T-cell (primary cell): ENCODE data around the gene CASZ1. TPM values are rescaled to one million over a fixed set of nuclear protein-coding genes. Genes with fewer than 3 reads are reported as not detected.

Experiments used
- ATAC-seq, 4 experiments: fragments of 200-7000 bp in 3 of 4; fragments of 150-1000 bp in 1 of 4; cut with Tn5 transposase; replicated peaks in 1 of 4; 1 replicate in 3 of 4; 2 replicates in 1 of 4; pipeline ENCODE4 v1.10.0; 2021; ENCODE audit warnings: moderate library complexity in 3 of 4, mild to moderate bottlenecking in 2 of 4, moderate number of reproducible peaks in 1 of 4
- CTCF ChIA-PET, 2 donors: fragments of 300-600 bp; sonication (Branson Sonifier 250); formaldehyde crosslinking; loops; one replicate each; lab custom pipeline; 2022; ENCODE audit warnings: antibody characterized with exemption in 2 of 2; lab: Charles Lee
- POLR2A ChIA-PET, 2 donors: fragments of 300-600 bp; sonication (Branson Sonifier 250); formaldehyde crosslinking; loops; one replicate each; lab custom pipeline; 2022; ENCODE audit warnings: antibody characterized with exemption in 2 of 2; lab: Charles Lee
- DNase-seq, 35 experiments: peaks; one replicate each; pipeline versions ENCODE4 v3.0.0 to v3.0.0-alpha.2; 2013 to 2023
- H3K27ac ChIP-seq: one replicate; pipeline ENCODE4 v1.5.1; 2013; ENCODE audit warnings: low read length
- H3K27me3 ChIP-seq, 2 experiments: replicated peaks in 1 of 2; 1 replicate in 1 of 2; 2 replicates in 1 of 2; pipeline versions ENCODE4 v1.6.1 to v1.7.0; 2013; ENCODE audit warnings: low read length in 1 of 2, mixed read lengths in 1 of 2; ENCODE audit not compliant: control insufficient read depth in 2 of 2, insufficient read depth in 2 of 2; ENCODE audit errors: extremely low read depth in 1 of 2
- H3K36me3 ChIP-seq, 2 donors: 1 replicate in 1 of 2; 2 replicates in 1 of 2; pipeline versions ENCODE4 v1.6.1 to v1.7.0; 2013; ENCODE audit warnings: low read length in 1 of 2; ENCODE audit not compliant: control insufficient read depth in 2 of 2, insufficient read depth in 1 of 2; ENCODE audit errors: extremely low read depth in 1 of 2
- H3K4me1 ChIP-seq, 2 experiments: 1 replicate in 1 of 2; 2 replicates in 1 of 2; pipeline versions ENCODE4 v1.6.1 to v1.7.0; 2013; ENCODE audit warnings: low read length in 2 of 2, mixed read lengths in 1 of 2; ENCODE audit not compliant: insufficient read depth in 2 of 2, control insufficient read depth in 1 of 2; ENCODE audit errors: extremely low read depth in 1 of 2
- H3K4me3 ChIP-seq, 2 donors: 1 replicate in 1 of 2; 2 replicates in 1 of 2; pipeline versions ENCODE4 v1.5.1 to v1.7.0; 2013; ENCODE audit warnings: mild to moderate bottlenecking in 2 of 2, low read length in 1 of 2, moderate library complexity in 1 of 2; ENCODE audit not compliant: control insufficient read depth in 1 of 2; ENCODE audit errors: extremely low read depth in 1 of 2
- H3K9me3 ChIP-seq: 2 replicates; pipeline ENCODE4 v1.7.0; 2013
- H3K27ac Mint-ChIP-seq, 2 donors: one replicate each; pipeline ENCODE4 v1.8.0; 2020 to 2021; ENCODE audit warnings: mild to moderate bottlenecking in 2 of 2, mixed read lengths in 2 of 2
- H3K27me3 Mint-ChIP-seq, 2 donors: one replicate each; pipeline ENCODE4 v1.8.0; 2021 to 2022; ENCODE audit warnings: mixed read lengths in 2 of 2
- H3K36me3 Mint-ChIP-seq: one replicate; pipeline ENCODE4 v1.8.0; 2021; ENCODE audit warnings: mixed read lengths
- H3K4me1 Mint-ChIP-seq, 3 donors: one replicate each; pipeline ENCODE4 v1.8.0; 2020 to 2022; ENCODE audit warnings: mixed read lengths in 3 of 3, mild to moderate bottlenecking in 1 of 3
- H3K4me3 Mint-ChIP-seq, 3 donors: one replicate each; pipeline ENCODE4 v1.8.0; 2020 to 2022; ENCODE audit warnings: mild to moderate bottlenecking in 3 of 3, mixed read lengths in 3 of 3, moderate library complexity in 3 of 3
- H3K9me3 Mint-ChIP-seq, 3 donors: one replicate each; pipeline ENCODE4 v1.8.0; 2020 to 2022; ENCODE audit warnings: mixed read lengths in 3 of 3
- WGBS: methylation state at CpG from one replicate; pipeline ENCODE4 v1.1.5; 2013; ENCODE audit warnings: missing lambda C conversion rate; ENCODE audit not compliant: insufficient coverage; 5-methylcytosine and 5-hydroxymethylcytosine counted together
- total RNA-seq, 35 experiments: library from RNA in 6 of 35; stranded (reverse) in 6 of 35; fragments of 120-200 nt in 1 of 35; gene quantifications; one replicate each; pipeline versions ENCODE4 v1.2.1 to v1.2.4 and lab custom pipeline; 2013 to 2026

CASZ1 gene
- total RNA-seq, 5 donors from 2014 or later (not counting 1 experiment from before 2014, with no cell fraction given), result 12.9 to 23.0 (median 14.3) TPM

- no peak for DNase-seq
- Mint-ChIP-seq H3K4me1 (no peaks in the 10 kb centered on the region), H3K9me3 (no peaks in the 10 kb centered on the region), H3K4me3 (no peak overlapping the region), H3K36me3 (no peaks in the 10 kb centered on the region), H3K27ac (no peak overlapping the region), H3K27me3 (peaks cover 0 to 3% of the 10 kb centered on the region in 2 donors)
- Histone ChIP-seq H3K27ac (no peak overlapping the region), H3K4me3 (no peak overlapping the region), H3K9me3 (no peaks in the 10 kb centered on the region), H3K27me3 (peaks cover 0 to 18% of the 10 kb centered on the region in 2 experiments), H3K36me3 (no peaks in the 10 kb centered on the region), H3K4me1 (no peaks in the 10 kb centered on the region)
- no peak for ATAC-seq
- ChIA-PET POLR2A (no interaction called here), CTCF (no interaction called here)
- WGBS, result 46% methylated on average over 11 of the region's 11 CpGs
Measured at GRCh38 chr1:10708757-10709156, 87.7 kb downstream of the CASZ1 start.

- Mint-ChIP-seq H3K27ac (no peak overlapping the region), H3K27me3 (peaks cover 0 to 2% of the 10 kb centered on the region in 2 donors), H3K36me3 (no peaks in the 10 kb centered on the region), H3K9me3 (no peaks in the 10 kb centered on the region), H3K4me3 (no peak overlapping the region), H3K4me1 (no peaks in the 10 kb centered on the region)
- H3K36me3 ChIP-seq, result no peaks in the 10 kb centered on the region
- H3K4me1 ChIP-seq, result no peaks in the 10 kb centered on the region
- H3K27me3 ChIP-seq, result peaks cover 0 to 18% of the 10 kb centered on the region in 2 experiments
- ATAC-seq (no peak), DNase-seq (no peak)
- 89% methylated on average over 7 of the region's 12 CpGs for WGBS
- POLR2A ChIA-PET, result no interaction called here
- H3K27ac ChIP-seq, result no peak overlapping the region
- no peak overlapping the region for H3K4me3 ChIP-seq
- H3K9me3 ChIP-seq, result no peaks in the 10 kb centered on the region
- CTCF ChIA-PET, result no interaction called here
Measured at GRCh38 chr1:10707208-10707607, 89.2 kb downstream of the CASZ1 start.

GRCh38 chr1:10706376-10706913 is 90.0 kb downstream of the CASZ1 start:
- WGBS, result 87% methylated on average over 6 of the region's 16 CpGs
- no peaks in the 10 kb centered on the region for H3K9me3 ChIP-seq
- H3K4me3 ChIP-seq, result no peak overlapping the region
- peaks cover 0 to 18% of the 10 kb centered on the region in 2 experiments for H3K27me3 ChIP-seq
- Mint-ChIP-seq H3K9me3 (no peaks in the 10 kb centered on the region), H3K27ac (no peak overlapping the region), H3K27me3 (peaks cover 0 to 2% of the 10 kb centered on the region in 2 donors), H3K36me3 (no peaks in the 10 kb centered on the region), H3K4me3 (no peak overlapping the region), H3K4me1 (no peaks in the 10 kb centered on the region)
- ChIA-PET CTCF (no interaction called here), POLR2A (no interaction called here)
- ATAC-seq (no peak), DNase-seq (no peak)
- no peaks in the 10 kb centered on the region for H3K36me3 ChIP-seq
- no peak overlapping the region for H3K27ac ChIP-seq
- no peaks in the 10 kb centered on the region for H3K4me1 ChIP-seq

GRCh38 chr1:10705953-10706352 is 90.5 kb downstream of the CASZ1 start:
- H3K27ac Mint-ChIP-seq, result no peak overlapping the region
- Histone ChIP-seq H3K27ac (no peak overlapping the region), H3K9me3 (no peaks in the 10 kb centered on the region), H3K36me3 (no peaks in the 10 kb centered on the region), H3K4me3 (no peak overlapping the region), H3K27me3 (peaks cover 0 to 18% of the 10 kb centered on the region in 2 experiments), H3K4me1 (no peaks in the 10 kb centered on the region)
- CTCF ChIA-PET, result no interaction called here
- DNase-seq (no peak), ATAC-seq (no peak)
- POLR2A ChIA-PET, result no interaction called here
- no peaks in the 10 kb centered on the region for H3K9me3 Mint-ChIP-seq
- H3K4me3 Mint-ChIP-seq, result no peak overlapping the region
- peaks cover 0 to 2% of the 10 kb centered on the region in 2 donors for H3K27me3 Mint-ChIP-seq
- 88% methylated on average over 6 of the region's 13 CpGs for WGBS
- no peaks in the 10 kb centered on the region for H3K36me3 Mint-ChIP-seq
- no peaks in the 10 kb centered on the region for H3K4me1 Mint-ChIP-seq

- Histone ChIP-seq H3K4me1 (no peaks in the 10 kb centered on the region), H3K4me3 (no peak overlapping the region), H3K9me3 (no peaks in the 10 kb centered on the region), H3K27me3 (peaks cover 0 to 18% of the 10 kb centered on the region in 2 experiments), H3K36me3 (no peaks in the 10 kb centered on the region), H3K27ac (no peak overlapping the region)
- POLR2A ChIA-PET, result no interaction called here
- peaks cover 0 to 2% of the 10 kb centered on the region in 2 donors for H3K27me3 Mint-ChIP-seq
- no peaks in the 10 kb centered on the region for H3K36me3 Mint-ChIP-seq
- no peak for DNase-seq
- WGBS, result 84% methylated on average over 42 of the region's 44 CpGs
- H3K4me1 Mint-ChIP-seq, result no peaks in the 10 kb centered on the region
- H3K4me3 Mint-ChIP-seq, result no peak overlapping the region
- CTCF ChIA-PET, result no interaction called here
- no peak overlapping the region for H3K27ac Mint-ChIP-seq
- no peak for ATAC-seq
- H3K9me3 Mint-ChIP-seq, result no peaks in the 10 kb centered on the region
Measured at GRCh38 chr1:10704368-10704882, 92.0 kb downstream of the CASZ1 start.

GRCh38 chr1:10703702-10704101 is 92.7 kb downstream of the CASZ1 start:
- no peak overlapping the region for H3K4me3 Mint-ChIP-seq
- H3K27me3 Mint-ChIP-seq, result peaks cover 0 to 2% of the 10 kb centered on the region in 2 donors
- Histone ChIP-seq H3K4me3 (no peak overlapping the region), H3K36me3 (no peaks in the 10 kb centered on the region), H3K9me3 (no peaks in the 10 kb centered on the region), H3K27me3 (peaks cover 0 to 18% of the 10 kb centered on the region in 2 experiments), H3K27ac (no peak overlapping the region), H3K4me1 (no peaks in the 10 kb centered on the region)
- whole genome bisulfite sequencing, result 83% methylated on average over 4 of the region's 8 CpGs
- POLR2A ChIA-PET, result no interaction called here
- DNase-seq (no peak), ATAC-seq (no peak)
- CTCF ChIA-PET, result no interaction called here
- H3K36me3 Mint-ChIP-seq, result no peaks in the 10 kb centered on the region
- no peak overlapping the region for H3K27ac Mint-ChIP-seq
- H3K9me3 Mint-ChIP-seq, result no peaks in the 10 kb centered on the region
- H3K4me1 Mint-ChIP-seq, result no peaks in the 10 kb centered on the region
